ENCODE data around the gene TMC3.
"Not testable (repeated sequence)": the region's sequence is repeated elsewhere in the genome, so short reads cannot be mapped to it uniquely, and the experiment has no call there.

The TMC3 gene

GRCh38 chr15:81362790-81363189, 11.2 kb downstream of the TMC3 start:
- H3K36me3 ChIP-seq (ENCODE audit: control insufficient read depth, low read depth, low read length), result no peaks in the 10 kb centered on the region
- no peaks in the 10 kb centered on the region for H3K9me3 ChIP-seq (ENCODE audit: control insufficient read depth, low read depth, low read length)
- no peak overlapping the region for H3K9ac ChIP-seq (ENCODE audit: low read length)
- no peak overlapping the region for H3K27ac ChIP-seq (ENCODE audit: low read length)
- no peaks in the 10 kb centered on the region for H3K4me1 ChIP-seq (ENCODE audit: control insufficient read depth, low read depth, low read length)
- no peaks in the 10 kb centered on the region for H3K27me3 ChIP-seq (ENCODE audit: control insufficient read depth, insufficient read depth, low read length)
- no peak overlapping the region for H3K4me3 ChIP-seq (ENCODE audit: low read length)

GRCh38 chr15:81361891-81362290, 12.1 kb downstream of the TMC3 start:
- no peak overlapping the region for H3K4me3 ChIP-seq (ENCODE audit: low read length)
- H3K27me3 ChIP-seq (ENCODE audit: control insufficient read depth, insufficient read depth, low read length), result no peaks in the 10 kb centered on the region
- no peak overlapping the region for H3K27ac ChIP-seq (ENCODE audit: low read length)
- H3K9ac ChIP-seq (ENCODE audit: low read length), result no peak overlapping the region
- H3K4me1 ChIP-seq (ENCODE audit: control insufficient read depth, low read depth, low read length), result peaks cover 2% of the 10 kb centered on the region
- H3K9me3 ChIP-seq (ENCODE audit: control insufficient read depth, low read depth, low read length), result no peaks in the 10 kb centered on the region
- no peaks in the 10 kb centered on the region for H3K36me3 ChIP-seq (ENCODE audit: control insufficient read depth, low read depth, low read length)

GRCh38 chr15:81360491-81360890, 13.5 kb downstream of the TMC3 start:
- Histone ChIP-seq H3K9ac (ENCODE audit: low read length) (no peak overlapping the region), H3K27ac (ENCODE audit: low read length) (no peak overlapping the region), H3K27me3 (ENCODE audit: control insufficient read depth, insufficient read depth, low read length) (no peaks in the 10 kb centered on the region), H3K4me3 (ENCODE audit: low read length) (no peak overlapping the region), H3K36me3 (ENCODE audit: control insufficient read depth, low read depth, low read length) (no peaks in the 10 kb centered on the region), H3K9me3 (ENCODE audit: control insufficient read depth, low read depth, low read length) (no peaks in the 10 kb centered on the region), H3K4me1 (ENCODE audit: control insufficient read depth, low read depth, low read length) (peaks cover 10% of the 10 kb centered on the region)

GRCh38 chr15:81358248-81358647, 15.8 kb downstream of the TMC3 start:
- H3K9me3 ChIP-seq (ENCODE audit: control insufficient read depth, low read depth, low read length), result no peaks in the 10 kb centered on the region
- no peak overlapping the region for H3K27ac ChIP-seq (ENCODE audit: low read length)
- no peaks in the 10 kb centered on the region for H3K36me3 ChIP-seq (ENCODE audit: control insufficient read depth, low read depth, low read length)
- H3K4me3 ChIP-seq (ENCODE audit: low read length), result no peak overlapping the region
- H3K9ac ChIP-seq (ENCODE audit: low read length), result no peak overlapping the region
- H3K27me3 ChIP-seq (ENCODE audit: control insufficient read depth, insufficient read depth, low read length), result no peaks in the 10 kb centered on the region
- peaks cover 10% of the 10 kb centered on the region for H3K4me1 ChIP-seq (ENCODE audit: control insufficient read depth, low read depth, low read length)

GRCh38 chr15:81357180-81357686, 16.8 kb downstream of the TMC3 start:
- H3K9ac ChIP-seq (ENCODE audit: low read length), result no peak overlapping the region
- H3K4me1 ChIP-seq (ENCODE audit: control insufficient read depth, low read depth, low read length), result peaks cover 10% of the 10 kb centered on the region
- H3K27me3 ChIP-seq (ENCODE audit: control insufficient read depth, insufficient read depth, low read length), result no peaks in the 10 kb centered on the region
- H3K4me3 ChIP-seq (ENCODE audit: low read length), result no peak overlapping the region
- H3K27ac ChIP-seq (ENCODE audit: low read length), result no peak overlapping the region
- H3K9me3 ChIP-seq (ENCODE audit: control insufficient read depth, low read depth, low read length), result no peaks in the 10 kb centered on the region
- no peaks in the 10 kb centered on the region for H3K36me3 ChIP-seq (ENCODE audit: control insufficient read depth, low read depth, low read length)

- H3K4me3 ChIP-seq (ENCODE audit: low read length), result no peak overlapping the region
- no peaks in the 10 kb centered on the region for H3K36me3 ChIP-seq (ENCODE audit: control insufficient read depth, low read depth, low read length)
- no peak overlapping the region for H3K27ac ChIP-seq (ENCODE audit: low read length)
- peaks cover 10% of the 10 kb centered on the region for H3K4me1 ChIP-seq (ENCODE audit: control insufficient read depth, low read depth, low read length)
- no peaks in the 10 kb centered on the region for H3K9me3 ChIP-seq (ENCODE audit: control insufficient read depth, low read depth, low read length)
- no peaks in the 10 kb centered on the region for H3K27me3 ChIP-seq (ENCODE audit: control insufficient read depth, insufficient read depth, low read length)
- no peak overlapping the region for H3K9ac ChIP-seq (ENCODE audit: low read length)
Observed at GRCh38 chr15:81356252-81356651, 17.8 kb downstream of the TMC3 start.

GRCh38 chr15:81351651-81352050, 22.4 kb downstream of the TMC3 start:
- H3K4me1 ChIP-seq (ENCODE audit: control insufficient read depth, low read depth, low read length), result peaks cover 6% of the 10 kb centered on the region
- H3K4me3 ChIP-seq (ENCODE audit: low read length), result no peak overlapping the region
- no peak overlapping the region for H3K27ac ChIP-seq (ENCODE audit: low read length)
- no peaks in the 10 kb centered on the region for H3K27me3 ChIP-seq (ENCODE audit: control insufficient read depth, insufficient read depth, low read length)
- H3K36me3 ChIP-seq (ENCODE audit: control insufficient read depth, low read depth, low read length), result no peaks in the 10 kb centered on the region
- no peaks in the 10 kb centered on the region for H3K9me3 ChIP-seq (ENCODE audit: control insufficient read depth, low read depth, low read length)
- H3K9ac ChIP-seq (ENCODE audit: low read length), result no peak overlapping the region

- no peak overlapping the region for H3K27ac ChIP-seq (ENCODE audit: low read length)
Observed at GRCh38 chr15:81349271-81349670, 24.7 kb downstream of the TMC3 start.

GRCh38 chr15:81348691-81349090, 25.3 kb downstream of the TMC3 start:
- not testable (repeated sequence) for H3K27ac ChIP-seq (ENCODE audit: low read length); H3K4me1 ChIP-seq (ENCODE audit: control insufficient read depth, low read depth, low read length); H3K36me3 ChIP-seq (ENCODE audit: control insufficient read depth, low read depth, low read length); H3K4me3 ChIP-seq (ENCODE audit: low read length); H3K9ac ChIP-seq (ENCODE audit: low read length); H3K9me3 ChIP-seq (ENCODE audit: control insufficient read depth, low read depth, low read length); H3K27me3 ChIP-seq (ENCODE audit: control insufficient read depth, insufficient read depth, low read length)

More at GRCh38 chr15:81349271-81349670, 24.7 kb downstream of the TMC3 start:
- Histone ChIP-seq H3K4me1 (ENCODE audit: control insufficient read depth, low read depth, low read length) (no peaks in the 10 kb centered on the region), H3K36me3 (ENCODE audit: control insufficient read depth, low read depth, low read length) (no peaks in the 10 kb centered on the region), H3K9me3 (ENCODE audit: control insufficient read depth, low read depth, low read length) (no peaks in the 10 kb centered on the region), H3K4me3 (ENCODE audit: low read length) (no peak overlapping the region), H3K9ac (ENCODE audit: low read length) (no peak overlapping the region), H3K27me3 (ENCODE audit: control insufficient read depth, insufficient read depth, low read length) (no peaks in the 10 kb centered on the region)

GRCh38 chr15:81347910-81348309, 26.1 kb downstream of the TMC3 start:
- H3K4me1 ChIP-seq (ENCODE audit: control insufficient read depth, low read depth, low read length), result no peaks in the 10 kb centered on the region
- no peaks in the 10 kb centered on the region for H3K27me3 ChIP-seq (ENCODE audit: control insufficient read depth, insufficient read depth, low read length)
- no peak overlapping the region for H3K9ac ChIP-seq (ENCODE audit: low read length)
- H3K27ac ChIP-seq (ENCODE audit: low read length), result no peak overlapping the region
- H3K9me3 ChIP-seq (ENCODE audit: control insufficient read depth, low read depth, low read length), result no peaks in the 10 kb centered on the region
- no peaks in the 10 kb centered on the region for H3K36me3 ChIP-seq (ENCODE audit: control insufficient read depth, low read depth, low read length)
- no peak overlapping the region for H3K4me3 ChIP-seq (ENCODE audit: low read length)

GRCh38 chr15:81346611-81347010, 27.4 kb downstream of the TMC3 start:
- Histone ChIP-seq H3K9ac (ENCODE audit: low read length) (no peak overlapping the region), H3K4me1 (ENCODE audit: control insufficient read depth, low read depth, low read length) (no peaks in the 10 kb centered on the region), H3K36me3 (ENCODE audit: control insufficient read depth, low read depth, low read length) (no peaks in the 10 kb centered on the region), H3K9me3 (ENCODE audit: control insufficient read depth, low read depth, low read length) (no peaks in the 10 kb centered on the region), H3K27ac (ENCODE audit: low read length) (no peak overlapping the region), H3K4me3 (ENCODE audit: low read length) (no peak overlapping the region), H3K27me3 (ENCODE audit: control insufficient read depth, insufficient read depth, low read length) (no peaks in the 10 kb centered on the region)

- Histone ChIP-seq H3K27me3 (ENCODE audit: control insufficient read depth, insufficient read depth, low read length) (no peaks in the 10 kb centered on the region), H3K36me3 (ENCODE audit: control insufficient read depth, low read depth, low read length) (no peaks in the 10 kb centered on the region), H3K4me1 (ENCODE audit: control insufficient read depth, low read depth, low read length) (no peaks in the 10 kb centered on the region), H3K4me3 (ENCODE audit: low read length) (no peak overlapping the region), H3K9me3 (ENCODE audit: control insufficient read depth, low read depth, low read length) (no peaks in the 10 kb centered on the region), H3K27ac (ENCODE audit: low read length) (no peak overlapping the region), H3K9ac (ENCODE audit: low read length) (no peak overlapping the region)
Observed at GRCh38 chr15:81343371-81343770, 30.6 kb downstream of the TMC3 start.
